GM12873 (cell line): Measurements from ENCODE around the gene DKK3.
A peak's percentile ranks its signal among the peaks of the same experiment; 100 is the strongest.

Source experiments
- TF ChIP-seq, protein P1 (sequence below): IDR thresholded peaks from 2 replicates; pipeline ENCODE4 v1.5.1; 2012; ENCODE audit warnings: low read depth, mild to moderate bottlenecking, moderate library complexity, low read length, control low read depth; ENCODE audit not compliant: insufficient read depth; ENCODE audit errors: missing control alignments

The DKK3 gene

DNA sequence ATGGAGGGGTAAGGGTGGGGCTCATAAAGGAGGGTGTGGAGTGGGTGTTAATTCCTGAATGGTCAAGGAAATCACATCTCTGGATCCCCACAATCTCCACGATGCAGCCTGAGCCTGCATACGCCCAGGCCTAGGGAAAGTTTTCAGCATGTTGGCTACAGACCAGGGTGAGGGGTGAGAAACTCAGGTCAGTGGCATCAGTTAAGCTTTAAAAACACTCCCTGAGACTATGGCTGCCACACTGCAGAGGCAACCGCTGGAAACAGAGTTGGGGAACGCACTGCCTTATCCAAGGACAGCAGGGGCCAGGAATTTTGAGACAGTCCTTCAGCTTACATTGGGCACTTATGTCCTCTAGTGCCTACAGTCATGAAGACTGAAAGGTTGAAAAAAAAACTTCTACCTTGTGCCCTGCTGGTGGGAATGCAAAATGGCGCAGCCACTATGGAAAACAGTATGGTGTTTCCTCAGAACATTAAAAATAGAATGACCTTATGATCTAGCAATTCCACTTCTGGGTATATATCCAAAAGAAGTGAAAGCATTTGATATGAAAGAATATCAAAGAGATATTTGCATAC, 19.7 kb downstream of the DKK3 start:
- TF ChIP-seq, protein P1, sequence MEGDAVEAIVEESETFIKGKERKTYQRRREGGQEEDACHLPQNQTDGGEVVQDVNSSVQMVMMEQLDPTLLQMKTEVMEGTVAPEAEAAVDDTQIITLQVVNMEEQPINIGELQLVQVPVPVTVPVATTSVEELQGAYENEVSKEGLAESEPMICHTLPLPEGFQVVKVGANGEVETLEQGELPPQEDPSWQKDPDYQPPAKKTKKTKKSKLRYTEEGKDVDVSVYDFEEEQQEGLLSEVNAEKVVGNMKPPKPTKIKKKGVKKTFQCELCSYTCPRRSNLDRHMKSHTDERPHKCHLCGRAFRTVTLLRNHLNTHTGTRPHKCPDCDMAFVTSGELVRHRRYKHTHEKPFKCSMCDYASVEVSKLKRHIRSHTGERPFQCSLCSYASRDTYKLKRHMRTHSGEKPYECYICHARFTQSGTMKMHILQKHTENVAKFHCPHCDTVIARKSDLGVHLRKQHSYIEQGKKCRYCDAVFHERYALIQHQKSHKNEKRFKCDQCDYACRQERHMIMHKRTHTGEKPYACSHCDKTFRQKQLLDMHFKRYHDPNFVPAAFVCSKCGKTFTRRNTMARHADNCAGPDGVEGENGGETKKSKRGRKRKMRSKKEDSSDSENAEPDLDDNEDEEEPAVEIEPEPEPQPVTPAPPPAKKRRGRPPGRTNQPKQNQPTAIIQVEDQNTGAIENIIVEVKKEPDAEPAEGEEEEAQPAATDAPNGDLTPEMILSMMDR, result no peak

DNA sequence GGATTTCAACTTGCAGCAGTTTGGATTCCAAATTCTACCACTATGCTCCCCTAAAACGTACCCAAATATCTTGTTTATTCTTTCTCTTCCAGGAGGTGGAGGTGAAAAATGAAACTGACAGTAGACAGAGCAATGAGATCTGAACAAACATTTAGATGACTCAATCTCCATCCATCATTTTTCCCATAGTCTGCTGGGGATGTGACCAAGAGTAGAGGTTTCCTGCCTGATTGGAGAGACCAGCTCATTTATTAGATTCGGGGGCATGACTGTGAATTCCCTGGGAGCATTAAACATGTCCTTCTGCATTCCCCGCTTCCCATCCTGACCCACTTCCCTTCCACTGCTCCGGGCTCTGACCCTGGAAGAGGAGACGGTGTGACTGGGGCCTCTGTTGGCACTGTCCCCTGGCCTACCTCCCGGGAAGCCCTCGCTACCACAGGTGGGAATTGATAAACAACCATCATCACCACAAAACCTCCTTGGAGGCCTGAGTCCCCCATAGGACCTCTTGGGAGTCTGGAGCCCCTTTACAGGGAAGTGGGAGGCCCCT, 20.3 kb downstream of the DKK3 start:
- TF ChIP-seq, protein P1, result no peak

DNA sequence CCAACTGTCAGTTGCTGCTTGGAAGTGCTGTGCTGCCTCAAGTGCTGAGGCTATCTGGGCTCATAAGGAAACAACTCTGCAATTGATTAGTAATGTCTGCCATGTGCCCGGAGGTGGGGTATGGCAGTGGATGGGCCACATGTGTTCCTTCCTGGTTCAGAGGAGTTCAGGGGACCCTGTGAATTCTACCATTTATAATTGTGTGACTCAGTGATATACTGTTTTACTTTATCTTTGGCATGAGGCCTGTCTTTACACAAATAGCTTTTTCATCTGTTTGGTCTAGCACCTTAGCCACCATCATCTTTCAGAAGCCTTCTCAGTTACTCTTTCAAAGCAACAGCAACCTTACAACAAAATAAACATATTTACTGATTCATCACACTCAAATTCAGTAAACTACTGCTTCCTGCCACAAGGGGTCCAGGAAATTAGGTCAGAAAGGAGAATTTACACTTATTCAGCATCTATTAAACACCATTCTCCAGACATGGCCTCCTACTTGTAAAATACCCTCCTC, 20.9 kb downstream of the DKK3 start:
- TF ChIP-seq, protein P1, result peak; percentile 45

DNA sequence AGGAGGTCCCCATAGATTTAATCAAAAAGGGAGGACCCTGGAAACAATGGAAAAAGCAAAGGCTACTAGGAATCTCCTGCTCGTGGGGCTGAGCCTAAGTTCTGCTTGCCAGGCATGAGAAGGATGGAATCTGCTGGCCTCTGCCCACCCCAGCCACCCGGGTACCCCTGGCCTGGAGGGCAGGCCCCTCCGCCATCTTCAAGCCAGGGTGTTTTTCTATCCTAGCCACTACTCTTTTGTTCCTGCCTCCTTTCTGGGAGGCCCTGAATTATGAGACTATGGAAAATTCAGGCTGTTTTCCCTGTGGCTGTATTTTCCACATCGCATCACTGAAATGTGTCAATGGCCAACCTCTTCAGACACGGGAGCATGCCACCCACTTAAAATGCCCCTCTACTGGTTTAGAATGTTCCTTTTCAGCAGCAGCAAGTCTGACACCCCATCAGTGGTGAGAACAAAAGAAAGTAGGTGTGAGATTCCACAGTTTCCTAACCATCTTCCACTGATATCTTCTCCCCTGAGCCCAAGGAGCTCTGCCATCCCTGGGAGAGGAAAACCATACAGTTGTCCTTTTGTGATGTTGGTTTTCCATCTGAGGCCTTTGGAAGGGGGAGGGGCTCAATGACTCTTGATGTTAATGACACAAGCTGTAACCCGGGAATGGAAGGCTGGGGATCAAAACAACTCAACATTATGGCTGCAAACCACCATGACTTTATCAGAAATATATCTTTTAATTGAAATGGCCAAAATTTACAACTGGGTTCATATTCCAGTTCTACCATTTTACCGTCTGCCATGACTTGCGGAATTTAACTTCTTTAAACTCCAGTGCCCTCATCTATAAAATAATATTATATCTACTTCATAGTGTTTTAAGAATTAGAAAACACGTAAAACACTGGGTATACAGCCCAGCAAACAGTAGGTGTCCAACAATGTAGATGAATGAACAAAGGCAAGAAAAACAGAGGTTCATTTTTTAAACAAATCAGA, 22.2 kb downstream of the DKK3 start:
- TF ChIP-seq, protein P1, result no peak

DNA sequence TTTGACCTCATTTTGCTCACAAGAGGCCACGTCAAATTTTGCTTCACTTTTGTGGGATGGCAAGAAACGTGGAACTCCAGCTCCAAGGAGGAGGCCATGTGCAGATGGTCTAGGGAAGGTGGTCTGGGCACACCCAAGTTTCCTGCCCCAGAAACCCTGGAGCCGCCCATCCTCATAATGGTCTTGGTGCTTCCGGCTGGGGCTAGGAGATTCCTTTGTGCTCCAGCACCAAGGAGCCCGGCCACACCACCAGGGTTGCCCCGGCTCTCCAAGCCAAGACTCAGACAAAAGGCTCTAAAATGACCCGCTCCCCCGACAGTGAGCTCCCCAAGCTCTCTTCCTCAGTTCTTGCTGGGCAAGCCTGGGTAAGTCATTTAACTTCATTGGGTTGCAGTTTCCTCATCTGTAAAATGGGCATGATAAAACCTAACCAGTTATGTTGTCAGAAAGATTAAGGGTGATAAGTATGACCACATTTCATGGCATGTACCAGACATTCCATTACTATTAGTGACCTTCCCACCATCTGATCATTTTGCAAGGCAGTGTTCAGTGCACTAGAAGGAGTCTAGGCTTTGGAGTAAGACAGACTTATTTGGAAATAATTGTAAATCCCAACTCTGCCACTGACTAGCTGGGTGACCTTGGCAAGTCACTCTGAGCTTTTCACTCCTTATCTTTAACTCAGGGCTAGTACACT, 23.3 kb downstream of the DKK3 start:
- TF ChIP-seq, protein P1, result no peak

DNA sequence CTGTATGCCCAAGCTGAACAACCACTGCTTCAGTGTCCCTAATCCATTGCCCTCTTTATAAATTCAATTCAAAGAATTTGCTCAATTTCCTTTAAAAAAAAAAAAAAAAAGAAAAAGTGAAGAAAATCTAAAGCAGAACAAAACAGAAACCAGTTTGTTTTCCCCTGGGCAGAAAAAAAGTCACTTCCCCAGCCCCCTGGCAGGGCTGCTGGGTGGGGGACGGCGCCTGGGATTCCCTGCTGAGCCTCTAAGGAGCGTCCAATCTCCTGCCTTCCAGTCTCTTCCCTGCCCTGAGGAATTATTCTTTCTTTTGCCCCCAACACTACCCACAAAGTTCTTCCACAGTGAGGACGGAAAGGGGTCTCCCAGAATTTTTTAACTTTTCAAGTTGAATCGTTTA, 23.9 kb downstream of the DKK3 start:
- TF ChIP-seq, protein P1, result no peak
